ENCODE measurements around the gene DIP2B. TPM values are rescaled to one million over a fixed set of nuclear protein-coding genes. Genes with fewer than 3 reads are reported as not detected.

The DIP2B gene
- total RNA-seq, 1 donor from 2014 or later, result 21.1 TPM

GRCh38 chr12:50659260-50659659 is 154.5 kb downstream of the DIP2B start:
- peaks cover 2% of the 10 kb centered on the region for H3K36me3 ChIP-seq (ENCODE audit: control insufficient read depth, insufficient read depth, low read length)
- no peak for TF ChIP-seq CTCF (IDR thresholded peaks at IDR 0.05; ENCODE audit: insufficient read depth, low read length, severe bottlenecking)
- no peaks in the 10 kb centered on the region for H3K27me3 ChIP-seq (ENCODE audit: control insufficient read depth, insufficient read depth, low read length)
- H3K4me3 ChIP-seq (ENCODE audit: low read depth, low read length), result no peak overlapping the region
- DNase-seq (ENCODE audit: low read depth) (no peak), FAIRE-seq (no peak)

- peaks cover 2% of the 10 kb centered on the region for H3K36me3 ChIP-seq (ENCODE audit: control insufficient read depth, insufficient read depth, low read length)
- H3K4me3 ChIP-seq (ENCODE audit: low read depth, low read length), result no peak overlapping the region
- H3K27me3 ChIP-seq (ENCODE audit: control insufficient read depth, insufficient read depth, low read length), result no peaks in the 10 kb centered on the region
- no peak for FAIRE-seq
- no peak for DNase-seq (ENCODE audit: low read depth)
- TF ChIP-seq CTCF (IDR thresholded peaks at IDR 0.05; ENCODE audit: insufficient read depth, low read length, severe bottlenecking), result no peak
These were observed 155.1 kb downstream of the DIP2B start for GRCh38 chr12:50659690-50660424.

GRCh38 chr12:50660425-50660822 is 155.6 kb downstream of the DIP2B start:
- no peak for TF ChIP-seq CTCF (IDR thresholded peaks at IDR 0.05; ENCODE audit: insufficient read depth, low read length, severe bottlenecking)
- H3K27me3 ChIP-seq (ENCODE audit: control insufficient read depth, insufficient read depth, low read length), result no peaks in the 10 kb centered on the region
- H3K4me3 ChIP-seq (ENCODE audit: low read depth, low read length), result no peak overlapping the region
- DNase-seq (ENCODE audit: low read depth) (no peak), FAIRE-seq (no peak)
- peaks cover 2% of the 10 kb centered on the region for H3K36me3 ChIP-seq (ENCODE audit: control insufficient read depth, insufficient read depth, low read length)

- FAIRE-seq, result no peak
- H3K36me3 ChIP-seq (ENCODE audit: control insufficient read depth, insufficient read depth, low read length), result peaks cover 2% of the 10 kb centered on the region
These were observed 156.7 kb downstream of the DIP2B start for GRCh38 chr12:50661300-50662115.

GRCh38 chr12:50662116-50662510 is 157.3 kb downstream of the DIP2B start:
- Histone ChIP-seq H3K36me3 (ENCODE audit: control insufficient read depth, insufficient read depth, low read length) (peaks cover 2% of the 10 kb centered on the region), H3K27me3 (ENCODE audit: control insufficient read depth, insufficient read depth, low read length) (no peaks in the 10 kb centered on the region), H3K4me3 (ENCODE audit: low read depth, low read length) (no peak overlapping the region)
- no peak for TF ChIP-seq CTCF (IDR thresholded peaks at IDR 0.05; ENCODE audit: insufficient read depth, low read length, severe bottlenecking)
- DNase-seq (ENCODE audit: low read depth), result no peak
- no peak for FAIRE-seq

More at GRCh38 chr12:50661300-50662115, 156.7 kb downstream of the DIP2B start:
- no peak for TF ChIP-seq CTCF (IDR thresholded peaks at IDR 0.05; ENCODE audit: insufficient read depth, low read length, severe bottlenecking)
- no peak overlapping the region for H3K4me3 ChIP-seq (ENCODE audit: low read depth, low read length)
- DNase-seq (ENCODE audit: low read depth), result no peak
- H3K27me3 ChIP-seq (ENCODE audit: control insufficient read depth, insufficient read depth, low read length), result no peaks in the 10 kb centered on the region
